K562 treated with DMSO at 1 percent for 24 hours (cell line): ENCODE data around the gene LYRM4. TPM values are rescaled to one million over a fixed set of nuclear protein-coding genes. Genes with fewer than 3 reads are reported as not detected.

Experiments used
- total RNA-seq: library from RNA; unstranded; fragments of 300-600 nt; gene quantifications from 2 replicates; pipeline ENCODE4 v1.2.3, GENCODE V29; 2022; ENCODE audit warnings: low read depth; ENCODE audit not compliant: insufficient read depth

Gene LYRM4
- 21.4 and 24.0 TPM in 2 replicates for total RNA-seq

GRCh38 chr6:5260661-5261544 lies at the start of gene LYRM4, which contains the start of gene FARS2:
LYRM4 (minus strand) TSS chr6:5260950; CDS start chr6:5260733, 217 bp downstream.
FARS2 (plus strand) TSS chr6:5261513.

GRCh38 chr6:5084781-5085647 lies 175.7 kb downstream of the LYRM4 start, which contains the start of gene PPP1R3G:
PPP1R3G (plus strand) TSS chr6:5085341; CDS start chr6:5085486, 145 bp downstream.

Other genes starting within 250 kb of the LYRM4 start
- gene PPP1R3G, start 175.6 kb downstream of the LYRM4 start, total RNA-seq = 0.09 and 0.23 TPM in 2 replicates
- gene FARS2, start 563 bp upstream of the LYRM4 start, total RNA-seq = 16.4 and 20.7 TPM in 2 replicates